Ovary (tissue), 9 donors: ENCODE measurements around the gene SMTNL1. TPM values are rescaled to one million over a fixed set of nuclear protein-coding genes. Genes with fewer than 3 reads are reported as not detected.

Source experiments
- DNase-seq, 5 donors: peaks; one replicate each; pipeline ENCODE4 v3.0.0-alpha.2; 2019 to 2020
- H3K27ac ChIP-seq, 2 donors: fragments of 200-600 bp; one replicate each; pipeline versions ENCODE4 v1.5.1 to v1.8.0; 2019 to 2022
- H3K27me3 ChIP-seq: fragments of 200-600 bp; one replicate; pipeline ENCODE4 v1.8.0; 2022
- H3K36me3 ChIP-seq: fragments of 200-600 bp; sonication (generic); one replicate; pipeline ENCODE4 v1.5.1; 2019
- H3K4me1 ChIP-seq: one replicate; pipeline ENCODE4 v1.8.1; 2013; ENCODE audit warnings: mild to moderate bottlenecking, moderate library complexity; ENCODE audit not compliant: insufficient read depth
- H3K4me3 ChIP-seq: fragments of 200-600 bp; sonication (generic); one replicate; pipeline ENCODE4 v1.5.1; 2017
- H3K9me3 ChIP-seq, 2 donors: fragments of 200-600 bp in 1 of 2; sonication (generic) in 1 of 2; one replicate each; pipeline versions ENCODE4 v1.5.1 to v1.8.1; 2013 to 2019; ENCODE audit warnings: mild to moderate bottlenecking in 1 of 2, moderate library complexity in 1 of 2
- CTCF ChIP-seq, 3 donors: fragments of 450-650 bp in 2 of 3; fragments of 200-600 bp in 1 of 3; IDR thresholded peaks; one replicate each; pipeline versions ENCODE4 v1.5.1 to v1.8.0; 2016 to 2022; ENCODE audit warnings: antibody characterized with exemption in 3 of 3, mild to moderate bottlenecking in 1 of 3
- EP300 ChIP-seq: sonication (generic); formaldehyde crosslinking; IDR thresholded peaks from one replicate; pipeline ENCODE4 v1.6.1; 2017; ENCODE audit warnings: antibody characterized with exemption
- POLR2A ChIP-seq: fragments of 450-650 bp; IDR thresholded peaks from one replicate; pipeline ENCODE4 v1.6.1; 2017; ENCODE audit warnings: antibody characterized with exemption, mild to moderate bottlenecking, moderate library complexity
- WGBS, 3 donors: extraction: QIAGEN DNeasy Blood & Tissue Kit in 1 of 3; methylation state at CpG; one replicate each; pipeline versions ENCODE4 v1.1.5 to v1.1.7; 2013 to 2017; 5-methylcytosine and 5-hydroxymethylcytosine counted together
- intact Hi-C, 4 donors: fragments of 100-400 bp; cut with DNase I; formaldehyde crosslinking; loops; one replicate each; pipeline versions ENCODE4 v1.11.0 to v1.15.1; 2022 to 2023
- polyA plus RNA-seq, 2 donors: library from polyadenylated mRNA; stranded (reverse); fragments of 200-250 nt in 1 of 2; fragments of 350-450 nt in 1 of 2; fragmentation: Illumina TruSeq in 1 of 2; extraction: RNeasy Lipid Tissue Mini Kit (QIAGEN cat#74804) in 1 of 2; gene quantifications; one replicate each; pipeline ENCODE4 v1.2.3, GENCODE V29; 2013 to 2014
- total RNA-seq, 7 donors: library from RNA; depleted of rRNA in 2 of 7; stranded (reverse); fragments of >200 nt in 2 of 7; fragmentation: NEBNext Ultra II Directional in 3 of 7; extraction: Animal tissue kit (Norgen Biotek cat#: 25700) in 3 of 7; gene quantifications; one replicate each; pipeline versions ENCODE4 v1.1.0 to v1.2.4, GENCODE V29; 2016 to 2023
- donor health status: DM: no; HTN: no; CAD: no; lungs with moderate emphysema.
- donor health status: DM: no; HTN: no; CAD: no.
- donor health status: Bipolar disorder and iron deficiency.
- donor health status: DM: yes; HTN: yes; CAD: no.
- donor health status: DM: no; HTN: no; CAD: no.
- donor health status: DM: yes; HTN: yes; CAD: no.

Gene SMTNL1
- total and polyA plus RNA-seq, 9 donors, result not detected

GRCh38 chr11:57502870-57503269 lies 34.5 kb upstream of the SMTNL1 start:
- Histone ChIP-seq H3K27me3 (no peaks in the 10 kb centered on the region), H3K27ac (no peak overlapping the region), H3K4me3 (no peak overlapping the region), H3K9me3 (no peaks in the 10 kb centered on the region), H3K4me1 (peaks cover 15% of the 10 kb centered on the region), H3K36me3 (no peaks in the 10 kb centered on the region)
- intact Hi-C loops, result no loop called here
- TF ChIP-seq POLR2A (no peak), CTCF (IDR thresholded peaks at IDR 0.05) (no peak), EP300 (no peak)
- DNase-seq, result no peak

- no peaks in the 10 kb centered on the region for H3K36me3 ChIP-seq
- H3K4me1 ChIP-seq, result peaks cover 13% of the 10 kb centered on the region
- H3K4me3 ChIP-seq, result no peak overlapping the region
- no peak overlapping the region for H3K27ac ChIP-seq
- intact Hi-C loops, result no loop called here
- DNase-seq, result no peak
- TF ChIP-seq CTCF (IDR thresholded peaks at IDR 0.05) (no peak), POLR2A (no peak), EP300 (no peak)
- H3K27me3 ChIP-seq, result no peaks in the 10 kb centered on the region
- no peaks in the 10 kb centered on the region for H3K9me3 ChIP-seq
- 90% methylated on average over 4 of the region's 4 CpGs for WGBS, 3 donors
These were observed 32.9 kb upstream of the SMTNL1 start for GRCh38 chr11:57504511-57504910.

GRCh38 chr11:57506522-57506921 lies 30.9 kb upstream of the SMTNL1 start:
- intact Hi-C loops, result no loop called here
- no peak for DNase-seq
- no peak overlapping the region for H3K27ac ChIP-seq
- no peaks in the 10 kb centered on the region for H3K27me3 ChIP-seq
- no peak for TF ChIP-seq EP300
- TF ChIP-seq CTCF (IDR thresholded peaks at IDR 0.05), result no peak
- TF ChIP-seq POLR2A, result no peak
- no peaks in the 10 kb centered on the region for H3K36me3 ChIP-seq
- 86 to 100% (median 89%) methylated on average over 1 of the region's 1 CpG for WGBS, 3 donors
- no peaks in the 10 kb centered on the region for H3K9me3 ChIP-seq
- H3K4me3 ChIP-seq, result no peak overlapping the region
- H3K4me1 ChIP-seq, result no peaks in the 10 kb centered on the region

GRCh38 chr11:57508341-57509170 lies 28.8 kb upstream of the SMTNL1 start:
- intact Hi-C loops, result no loop called here
- Histone ChIP-seq H3K4me3 (no peak overlapping the region), H3K36me3 (no peaks in the 10 kb centered on the region), H3K27me3 (no peaks in the 10 kb centered on the region), H3K27ac (no peak overlapping the region), H3K9me3 (no peaks in the 10 kb centered on the region), H3K4me1 (no peaks in the 10 kb centered on the region)
- no peak for TF ChIP-seq EP300
- no peak for TF ChIP-seq CTCF (IDR thresholded peaks at IDR 0.05)
- TF ChIP-seq POLR2A, result no peak
- DNase-seq, result no peak
- WGBS, 3 donors, result 80 to 87% (median 82%) methylated on average over 7 of the region's 7 CpGs
